Skeletal muscle satellite cell (primary cell): Measurements from ENCODE around the gene CYP8B1.

Source experiments
- H3K27me3 ChIP-seq: 2 replicates; pipeline ENCODE4 v1.7.0; 2013; ENCODE audit warnings: low read length; ENCODE audit not compliant: control insufficient read depth, insufficient read depth
- H3K36me3 ChIP-seq: 2 replicates; pipeline ENCODE4 v1.7.0; 2013; ENCODE audit warnings: mild to moderate bottlenecking, control low read depth, low read length; ENCODE audit not compliant: insufficient read depth
- H3K4me1 ChIP-seq: 2 replicates; pipeline ENCODE4 v1.7.0; 2013; ENCODE audit warnings: low read length; ENCODE audit not compliant: control insufficient read depth, insufficient read depth
- H3K4me2 ChIP-seq: 2 replicates; pipeline ENCODE4 v1.7.0; 2013; ENCODE audit warnings: mild to moderate bottlenecking, low read length
- H3K4me3 ChIP-seq: 2 replicates; pipeline ENCODE4 v1.7.0; 2013; ENCODE audit warnings: low read length
- H3K9ac ChIP-seq: 2 replicates; pipeline ENCODE4 v1.7.0; 2013; ENCODE audit warnings: mild to moderate bottlenecking, low read depth, low read length, moderate library complexity
- H3K9me3 ChIP-seq: replicated peaks from 2 replicates; pipeline ENCODE4 v1.7.0; 2013; ENCODE audit warnings: mild to moderate bottlenecking, control low read depth, low read length

The CYP8B1 gene

DNA sequence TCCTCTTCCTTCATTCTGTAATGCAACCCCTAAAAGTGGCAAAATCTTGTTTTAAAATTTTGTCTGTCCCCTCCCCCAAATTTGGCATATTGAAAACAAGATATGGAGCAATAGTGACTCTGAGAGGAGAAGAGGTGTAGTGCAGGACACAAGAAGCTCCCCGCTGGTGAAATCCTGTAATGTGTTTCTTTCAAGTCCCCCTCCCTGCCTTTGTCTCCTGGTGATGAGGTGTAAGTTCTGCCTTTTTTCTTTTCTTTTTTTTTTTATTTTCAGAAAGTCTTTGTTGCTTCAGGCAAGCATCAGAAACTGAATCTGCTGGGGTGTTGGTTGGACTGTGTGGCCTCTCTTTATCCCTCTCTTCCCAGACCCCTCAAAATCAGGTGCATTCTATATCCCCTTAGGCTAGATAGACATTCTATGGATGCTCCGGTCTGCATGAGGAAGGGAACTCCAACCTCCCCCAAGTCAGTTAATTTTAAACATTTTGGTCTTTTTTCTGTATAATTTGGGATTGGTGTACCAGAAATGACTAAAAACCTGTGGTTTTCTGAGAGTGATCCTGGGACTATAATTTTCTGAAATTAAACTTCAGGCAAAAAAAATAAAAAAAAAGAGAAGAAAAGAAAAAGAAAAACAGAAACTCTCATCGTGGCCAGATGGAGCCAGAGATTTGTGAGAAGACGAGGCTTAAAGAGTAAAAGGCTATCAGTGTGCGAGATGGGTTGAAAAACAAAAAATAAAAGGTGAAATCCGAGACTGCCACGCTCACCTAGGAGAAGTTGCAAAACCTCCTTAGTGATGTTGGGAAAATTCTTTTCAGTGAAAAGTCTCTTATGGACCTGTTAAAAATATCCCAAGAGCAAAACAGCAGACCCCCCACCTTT, 45.0 kb downstream of the CYP8B1 start:
- Histone ChIP-seq H3K9me3 (no peaks in the 10 kb centered on the region), H3K27me3 (peaks cover 26% of the 10 kb centered on the region), H3K4me2 (no peak overlapping the region), H3K36me3 (no peaks in the 10 kb centered on the region), H3K9ac (no peak overlapping the region), H3K4me1 (no peaks in the 10 kb centered on the region), H3K4me3 (no peak overlapping the region)

DNA sequence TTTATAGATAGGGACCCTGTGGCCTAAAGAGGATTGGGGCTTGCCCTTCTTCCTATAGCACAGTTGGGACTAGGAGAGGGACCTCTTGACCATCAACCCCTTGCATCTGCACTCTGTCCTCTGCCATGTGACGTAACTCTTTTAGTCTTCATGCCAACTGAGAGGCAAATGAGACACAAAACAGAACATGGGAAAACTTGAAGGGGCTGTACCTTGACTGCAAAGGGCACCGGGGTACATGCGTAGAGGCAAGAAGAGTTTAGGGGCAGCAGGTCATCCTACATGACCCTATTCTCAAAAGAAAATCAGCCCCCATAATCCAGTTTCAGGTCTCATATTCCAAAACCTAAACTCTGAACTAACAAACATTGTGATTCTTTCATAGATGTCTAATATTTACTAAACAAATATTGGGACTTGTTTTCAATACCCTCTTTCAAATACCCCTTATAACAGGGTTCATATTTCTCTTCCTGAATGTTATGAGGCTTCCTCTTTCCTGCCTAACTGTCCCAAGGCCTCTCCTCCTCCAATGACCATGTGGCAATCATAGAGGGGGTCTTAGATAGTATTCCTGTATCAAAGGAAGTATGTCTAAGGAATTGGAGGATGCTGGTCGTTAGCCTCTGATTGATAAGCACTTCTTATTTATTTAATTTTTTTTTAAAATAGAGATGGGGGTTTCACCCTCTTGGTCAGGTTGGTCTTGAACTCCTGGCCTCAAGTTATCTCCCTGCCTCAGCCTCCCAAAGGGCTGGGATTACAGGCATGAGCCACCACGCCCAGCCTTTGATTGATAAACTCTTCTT, 45.8 kb downstream of the CYP8B1 start:
- H3K9me3 ChIP-seq: no peaks in the 10 kb centered on the region
- H3K36me3 ChIP-seq: no peaks in the 10 kb centered on the region
- H3K9ac ChIP-seq: no peak overlapping the region
- no peaks in the 10 kb centered on the region for H3K4me1 ChIP-seq
- H3K4me3 ChIP-seq: no peak overlapping the region
- H3K4me2 ChIP-seq: no peak overlapping the region
- peaks cover 26% of the 10 kb centered on the region for H3K27me3 ChIP-seq

DNA sequence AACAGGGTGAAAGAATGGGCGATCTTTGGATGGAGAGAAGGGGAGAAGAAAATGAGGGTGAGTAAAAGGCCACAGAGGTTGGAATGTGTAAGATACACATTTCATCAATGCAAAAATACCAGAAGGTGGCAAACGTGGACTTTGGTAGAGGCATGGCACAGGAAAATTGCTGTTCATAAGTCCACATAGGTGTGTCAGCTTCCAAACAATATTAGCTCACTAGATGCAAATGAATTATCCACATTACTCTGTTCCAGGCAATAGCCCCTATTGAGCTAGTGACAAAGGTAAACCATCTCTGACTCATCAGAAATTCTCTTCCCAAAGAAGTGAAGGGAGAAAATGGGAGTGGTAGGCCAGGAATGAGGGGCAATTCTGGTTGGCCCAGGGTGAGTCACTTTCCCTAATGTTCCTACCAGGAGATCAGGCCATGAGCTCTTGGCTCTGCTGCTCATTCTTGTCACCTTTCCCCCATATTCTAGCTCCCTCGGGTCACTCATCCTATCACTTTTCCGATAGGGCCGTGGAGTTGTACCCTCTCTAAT, 46.5 kb downstream of the CYP8B1 start:
- H3K4me1 ChIP-seq: no peaks in the 10 kb centered on the region

DNA sequence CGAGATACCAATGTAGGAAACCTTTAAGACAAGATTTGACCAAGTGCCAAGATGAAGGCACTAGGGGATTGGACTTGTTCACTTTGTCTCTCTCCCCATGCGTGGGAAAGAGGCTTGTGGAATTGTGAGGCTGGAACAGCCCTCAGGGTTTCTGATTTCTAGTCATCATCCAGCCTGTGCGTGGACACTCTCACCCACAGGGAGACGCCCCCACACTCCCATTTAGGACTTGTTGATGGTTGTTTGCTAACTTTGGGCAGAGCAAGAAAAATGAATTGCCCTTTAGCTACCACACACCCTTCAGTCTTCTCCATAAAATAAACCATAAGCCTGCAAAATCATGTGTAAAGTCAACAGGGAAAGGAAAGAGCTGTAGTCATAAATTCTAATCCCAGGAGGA, 48.0 kb downstream of the CYP8B1 start:
- Histone ChIP-seq H3K9ac (no peak overlapping the region), H3K27me3 (peaks cover 26% of the 10 kb centered on the region), H3K4me3 (no peak overlapping the region), H3K36me3 (no peaks in the 10 kb centered on the region), H3K4me1 (peaks cover 5% of the 10 kb centered on the region), H3K9me3 (no peaks in the 10 kb centered on the region), H3K4me2 (no peak overlapping the region)

More for the DNA sequence above, 46.5 kb downstream of the CYP8B1 start:
- no peak overlapping the region for H3K4me2 ChIP-seq
- H3K27me3 ChIP-seq: peaks cover 26% of the 10 kb centered on the region
- no peaks in the 10 kb centered on the region for H3K9me3 ChIP-seq
- H3K4me3 ChIP-seq: no peak overlapping the region
- no peaks in the 10 kb centered on the region for H3K36me3 ChIP-seq
- no peak overlapping the region for H3K9ac ChIP-seq

DNA sequence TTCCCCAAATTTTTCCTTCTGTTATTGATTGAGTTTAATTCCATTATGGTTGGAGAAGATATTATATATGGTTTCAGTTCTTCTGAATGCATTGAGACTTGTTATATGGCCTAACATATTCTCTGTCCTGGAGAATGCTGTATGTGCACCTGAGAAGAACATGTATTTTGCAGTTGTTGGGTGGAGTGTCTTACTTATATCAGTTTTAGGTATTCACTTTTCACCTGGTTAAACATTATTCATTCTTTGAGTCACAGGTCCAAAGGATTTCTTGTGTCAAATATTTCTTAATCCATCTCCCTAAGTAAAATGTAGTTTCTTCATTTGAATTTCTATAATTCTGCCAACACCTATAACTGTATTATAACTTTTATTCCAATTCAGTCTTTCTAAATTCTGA, 48.7 kb downstream of the CYP8B1 start:
- no peak overlapping the region for H3K4me3 ChIP-seq
- H3K27me3 ChIP-seq: peaks cover 26% of the 10 kb centered on the region
- peaks cover 5% of the 10 kb centered on the region for H3K4me1 ChIP-seq
- no peaks in the 10 kb centered on the region for H3K36me3 ChIP-seq
- H3K9me3 ChIP-seq: no peaks in the 10 kb centered on the region
- H3K4me2 ChIP-seq: no peak overlapping the region
- no peak overlapping the region for H3K9ac ChIP-seq

DNA sequence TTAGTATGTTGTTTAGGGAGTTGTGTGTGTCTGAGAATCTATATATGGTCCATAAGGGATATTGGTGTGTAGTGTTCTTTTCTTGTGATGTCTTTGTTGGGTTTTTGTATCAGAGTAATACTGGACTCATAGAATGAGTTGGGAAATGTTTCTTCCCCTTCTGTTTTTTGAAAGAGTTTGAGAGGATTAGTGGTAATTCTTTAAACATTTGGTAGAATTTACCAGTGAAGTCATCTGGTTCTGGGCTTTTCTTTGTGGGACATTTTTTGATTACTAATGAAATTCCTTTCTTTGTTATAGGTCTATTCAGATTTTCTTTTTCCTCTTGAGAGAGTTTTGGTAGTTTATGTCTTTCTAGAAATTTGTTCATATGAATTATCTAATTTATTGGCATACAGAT, 49.5 kb downstream of the CYP8B1 start:
- H3K27me3 ChIP-seq: peaks cover 26% of the 10 kb centered on the region
- no peaks in the 10 kb centered on the region for H3K9me3 ChIP-seq
- peaks cover 5% of the 10 kb centered on the region for H3K4me1 ChIP-seq
- H3K4me3 ChIP-seq: no peak overlapping the region
- no peaks in the 10 kb centered on the region for H3K36me3 ChIP-seq
- H3K4me2 ChIP-seq: no peak overlapping the region
- no peak overlapping the region for H3K9ac ChIP-seq

DNA sequence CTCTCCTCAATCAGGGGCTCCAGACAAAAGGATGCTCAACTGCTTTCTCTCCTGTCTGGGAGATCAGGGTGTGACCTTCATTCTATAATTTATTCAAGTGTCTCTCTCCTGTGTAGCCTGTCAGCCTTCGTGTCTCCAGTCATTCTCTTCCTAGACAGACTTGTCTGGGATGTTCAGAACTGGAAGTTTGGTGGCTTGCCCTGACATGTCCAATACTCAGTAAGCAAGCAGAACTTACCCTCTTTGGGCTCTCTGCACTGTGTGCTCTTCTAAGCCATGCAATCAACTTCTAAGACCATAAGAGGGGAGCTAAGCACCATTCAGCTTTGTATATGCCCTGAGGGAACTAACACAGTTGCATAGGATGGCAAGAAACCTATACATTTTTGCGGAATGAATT, 52.3 kb downstream of the CYP8B1 start:
- H3K4me3 ChIP-seq: no peak overlapping the region
- peaks cover 12% of the 10 kb centered on the region for H3K4me1 ChIP-seq
- no peaks in the 10 kb centered on the region for H3K36me3 ChIP-seq
- peaks cover 17% of the 10 kb centered on the region for H3K27me3 ChIP-seq
- no peaks in the 10 kb centered on the region for H3K9me3 ChIP-seq
- H3K4me2 ChIP-seq: no peak overlapping the region
- H3K9ac ChIP-seq: no peak overlapping the region

DNA sequence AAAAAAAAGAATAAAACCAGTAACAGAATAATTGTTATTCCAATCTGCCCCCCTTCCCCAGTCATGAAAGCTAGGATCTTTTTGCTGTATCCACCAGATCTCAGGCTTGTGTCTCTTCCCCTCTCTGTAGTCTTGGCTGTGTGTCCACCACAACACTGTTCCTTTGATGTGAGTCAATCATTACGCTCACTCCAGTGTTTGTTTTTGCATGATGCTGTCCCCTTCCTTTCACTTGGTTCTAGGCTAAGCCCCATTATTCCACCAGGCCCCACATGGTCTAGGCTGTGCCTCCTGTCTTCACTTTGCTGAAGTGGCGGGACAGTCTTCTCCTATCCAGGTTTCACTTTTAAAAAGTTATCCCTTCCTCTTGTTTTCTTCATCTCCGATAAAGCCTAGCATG, 52.9 kb downstream of the CYP8B1 start:
- Histone ChIP-seq H3K4me1 (peaks cover 12% of the 10 kb centered on the region), H3K4me3 (no peak overlapping the region), H3K9me3 (no peaks in the 10 kb centered on the region), H3K4me2 (no peak overlapping the region), H3K36me3 (no peaks in the 10 kb centered on the region), H3K27me3 (peaks cover 22% of the 10 kb centered on the region), H3K9ac (no peak overlapping the region)
